Mucosa of descending colon (tissue), 3 donors: ENCODE results near the gene CCL2. TPM values are rescaled to one million over a fixed set of nuclear protein-coding genes. Genes with fewer than 3 reads are reported as not detected.

Source experiments
- ATAC-seq: fragments of 200-7000 bp; cut with Tn5 transposase; one replicate; pipeline ENCODE4 v1.9.1; 2020; ENCODE audit warnings: mild to moderate bottlenecking, moderate library complexity
- DNase-seq, 3 donors: peaks; one replicate each; pipeline ENCODE4 v3.0.0-alpha.2; 2020
- H3K36me3 ChIP-seq: fragments of 200-600 bp; one replicate; pipeline ENCODE4 v1.8.0; 2021; ENCODE audit warnings: low read depth, mild to moderate bottlenecking
- H3K4me1 ChIP-seq: fragments of 200-600 bp; one replicate; pipeline ENCODE4 v1.8.0; 2021; ENCODE audit warnings: low read depth, mild to moderate bottlenecking
- H3K4me3 ChIP-seq: fragments of 200-600 bp; one replicate; pipeline ENCODE4 v1.8.0; 2021; ENCODE audit warnings: mild to moderate bottlenecking
- H3K9me3 ChIP-seq: fragments of 200-600 bp; one replicate; pipeline ENCODE4 v1.8.0; 2021; ENCODE audit warnings: mild to moderate bottlenecking
- intact Hi-C, 2 donors: fragments of 100-400 bp; cut with DNase I in 1 of 2; cut with micrococcal nuclease in 1 of 2; formaldehyde crosslinking; loops; one replicate each; pipeline versions ENCODE4 v1.11.0 to v1.11.1; 2022; cut with DNase I, micrococcal nuclease
- total RNA-seq, 3 donors: library from RNA; stranded (reverse); fragmentation: NEBNext Ultra II Directional in 2 of 3; extraction: Animal tissue kit (Norgen Biotek cat#: 25700) in 2 of 3; gene quantifications; one replicate each; pipeline versions ENCODE4 v1.2.1 to v1.2.4, GENCODE V29; 2021 to 2023
- TF ChIP-seq, protein P1 (sequence below): fragments of 200-600 bp; IDR thresholded peaks from one replicate; pipeline ENCODE4 v1.8.0; 2022; ENCODE audit warnings: antibody characterized with exemption, mild to moderate bottlenecking
- donor health status: DM: no; HTN: no; CAD: no; lungs with moderate emphysema.
- donor health status: DM: no; HTN: no; CAD: no.
- donor health status: DM: no; HTN: yes; CAD: no.

CCL2 gene
- total RNA-seq, 3 donors from 2014 or later, result 7.1 to 65.6 (median 39.7) TPM

DNA sequence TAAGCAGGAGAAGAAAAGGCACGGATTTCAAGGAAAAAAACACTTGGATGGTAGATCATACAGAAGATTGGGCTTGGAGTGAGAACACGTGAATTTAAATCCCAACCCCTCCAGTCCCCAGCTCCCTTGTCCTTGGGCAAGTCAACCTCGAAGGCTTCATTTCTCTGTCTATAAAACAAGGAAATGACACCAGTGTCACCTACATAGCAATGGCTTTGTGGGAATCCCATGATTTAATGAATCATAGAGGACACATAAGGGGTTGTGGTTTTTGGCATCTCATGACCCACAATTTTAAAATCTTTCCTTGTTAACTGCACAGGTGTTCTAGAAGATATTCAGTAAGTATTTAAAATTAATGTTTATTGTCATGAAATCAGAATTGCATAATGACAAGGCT is 8.2 kb upstream of the CCL2 start:
- no peak for ATAC-seq
- Histone ChIP-seq H3K36me3 (no peaks in the 10 kb centered on the region), H3K9me3 (no peaks in the 10 kb centered on the region), H3K4me3 (no peak overlapping the region), H3K4me1 (no peaks in the 10 kb centered on the region)
- DNase-seq, result no peak
- intact Hi-C loops, result no loop called here
- TF ChIP-seq, protein P1, sequence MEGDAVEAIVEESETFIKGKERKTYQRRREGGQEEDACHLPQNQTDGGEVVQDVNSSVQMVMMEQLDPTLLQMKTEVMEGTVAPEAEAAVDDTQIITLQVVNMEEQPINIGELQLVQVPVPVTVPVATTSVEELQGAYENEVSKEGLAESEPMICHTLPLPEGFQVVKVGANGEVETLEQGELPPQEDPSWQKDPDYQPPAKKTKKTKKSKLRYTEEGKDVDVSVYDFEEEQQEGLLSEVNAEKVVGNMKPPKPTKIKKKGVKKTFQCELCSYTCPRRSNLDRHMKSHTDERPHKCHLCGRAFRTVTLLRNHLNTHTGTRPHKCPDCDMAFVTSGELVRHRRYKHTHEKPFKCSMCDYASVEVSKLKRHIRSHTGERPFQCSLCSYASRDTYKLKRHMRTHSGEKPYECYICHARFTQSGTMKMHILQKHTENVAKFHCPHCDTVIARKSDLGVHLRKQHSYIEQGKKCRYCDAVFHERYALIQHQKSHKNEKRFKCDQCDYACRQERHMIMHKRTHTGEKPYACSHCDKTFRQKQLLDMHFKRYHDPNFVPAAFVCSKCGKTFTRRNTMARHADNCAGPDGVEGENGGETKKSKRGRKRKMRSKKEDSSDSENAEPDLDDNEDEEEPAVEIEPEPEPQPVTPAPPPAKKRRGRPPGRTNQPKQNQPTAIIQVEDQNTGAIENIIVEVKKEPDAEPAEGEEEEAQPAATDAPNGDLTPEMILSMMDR, result no peak

DNA sequence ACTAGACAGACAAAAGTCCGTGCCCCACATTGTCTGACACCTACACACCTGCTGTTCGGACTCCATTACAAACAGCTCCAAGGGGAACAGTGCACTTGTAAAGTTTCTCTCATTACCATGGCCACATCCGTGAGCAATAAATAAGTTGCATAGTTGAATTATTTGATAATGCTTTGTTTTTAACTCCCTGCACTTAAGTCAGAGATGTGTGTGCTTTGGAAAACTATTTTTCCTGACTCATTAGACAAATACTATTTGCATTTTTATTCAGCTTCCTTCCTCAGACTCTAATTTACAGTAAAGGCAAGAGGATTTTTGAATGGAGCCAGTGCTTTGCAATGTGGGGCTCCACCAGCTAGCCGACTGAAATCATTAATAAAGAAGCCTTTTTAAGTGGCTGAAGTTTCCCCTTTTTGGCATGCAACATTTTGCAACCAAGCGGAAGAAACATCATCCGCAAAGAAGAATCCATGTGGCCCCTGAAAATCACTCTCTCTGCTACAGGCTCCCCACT is 6.5 kb upstream of the CCL2 start:
- H3K9me3 ChIP-seq, result no peaks in the 10 kb centered on the region

DNA sequence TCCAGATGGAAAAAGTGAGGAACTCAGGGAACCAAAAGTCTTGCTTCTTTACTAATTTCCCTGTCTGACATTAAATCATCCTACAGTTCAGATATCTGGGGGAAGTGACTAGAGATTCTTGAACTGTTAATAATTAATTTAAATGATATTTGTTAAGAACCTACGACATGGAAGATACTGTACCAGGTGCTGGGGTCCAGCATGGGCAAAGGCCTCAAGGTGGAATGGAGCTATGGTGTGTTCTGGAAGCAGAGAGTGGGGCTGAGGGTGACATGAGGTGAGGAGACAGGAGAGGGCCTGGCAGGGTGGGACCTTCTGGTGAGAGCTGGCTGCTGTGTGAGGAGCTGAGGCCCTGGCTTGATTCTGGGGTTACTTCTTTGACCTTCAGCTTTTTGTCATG is 6.0 kb upstream of the CCL2 start:
- Histone ChIP-seq H3K4me3 (no peak overlapping the region), H3K9me3 (no peaks in the 10 kb centered on the region), H3K4me1 (no peaks in the 10 kb centered on the region), H3K36me3 (no peaks in the 10 kb centered on the region)
- DNase-seq, result no peak
- intact Hi-C loops, result no loop called here
- no peak for ATAC-seq
- TF ChIP-seq, protein P1, result no peak

More for the DNA sequence above, 6.5 kb upstream of the CCL2 start:
- intact Hi-C loops, result no loop called here
- ATAC-seq, result no peak
- Histone ChIP-seq H3K4me1 (no peaks in the 10 kb centered on the region), H3K36me3 (no peaks in the 10 kb centered on the region), H3K4me3 (no peak overlapping the region)
- TF ChIP-seq, protein P1, result no peak
- DNase-seq, result no peak

DNA sequence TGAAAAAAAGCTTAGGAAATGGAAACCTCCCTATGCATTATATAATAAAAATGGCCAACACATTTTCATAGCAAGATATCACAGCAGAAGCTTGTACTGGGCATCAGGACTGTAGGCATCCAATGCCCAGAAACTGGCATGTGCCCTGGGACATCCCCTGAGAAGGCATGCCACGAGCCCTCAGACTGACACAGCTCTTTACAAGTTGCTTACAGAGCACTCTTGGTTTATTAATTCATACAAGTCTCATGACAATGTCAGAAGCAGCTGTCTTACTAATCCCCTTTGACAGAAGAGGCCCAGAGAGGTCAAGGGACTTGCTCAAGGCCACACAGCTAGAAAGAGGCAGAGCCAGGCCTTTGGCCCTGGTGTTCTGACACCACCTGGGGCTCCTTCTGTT is 5.6 kb upstream of the CCL2 start:
- no peak for ATAC-seq
- H3K4me1 ChIP-seq, result peaks cover 3% of the 10 kb centered on the region
- no peaks in the 10 kb centered on the region for H3K36me3 ChIP-seq
- no peak for DNase-seq
- H3K4me3 ChIP-seq, result no peak overlapping the region
- intact Hi-C loops, result no loop called here
- TF ChIP-seq, protein P1, result no peak
- no peaks in the 10 kb centered on the region for H3K9me3 ChIP-seq

DNA sequence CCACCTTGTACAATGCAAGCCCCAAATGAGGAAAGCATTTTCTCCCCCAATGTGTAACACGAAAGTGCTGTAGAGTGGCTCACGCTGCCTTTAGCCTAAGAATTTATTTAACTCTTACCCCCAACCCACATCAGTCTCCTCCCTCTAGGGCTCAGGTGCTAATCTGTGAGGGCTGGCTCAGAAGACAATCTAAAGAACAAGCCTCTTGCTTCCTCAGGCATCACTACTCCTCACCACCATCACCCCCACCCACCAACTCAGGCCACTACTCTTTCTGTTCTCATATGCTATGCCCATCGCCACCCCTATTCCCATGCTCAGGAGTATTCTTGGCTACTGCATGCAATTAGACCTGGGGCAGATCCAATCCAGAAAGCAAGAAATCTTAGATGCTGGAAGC is 3.9 kb upstream of the CCL2 start:
- DNase-seq (no peak), ATAC-seq (no peak)
- Histone ChIP-seq H3K36me3 (no peaks in the 10 kb centered on the region), H3K4me1 (peaks cover 4% of the 10 kb centered on the region), H3K9me3 (no peaks in the 10 kb centered on the region), H3K4me3 (no peak overlapping the region)
- TF ChIP-seq, protein P1, result no peak
- intact Hi-C loops, result no loop called here

DNA sequence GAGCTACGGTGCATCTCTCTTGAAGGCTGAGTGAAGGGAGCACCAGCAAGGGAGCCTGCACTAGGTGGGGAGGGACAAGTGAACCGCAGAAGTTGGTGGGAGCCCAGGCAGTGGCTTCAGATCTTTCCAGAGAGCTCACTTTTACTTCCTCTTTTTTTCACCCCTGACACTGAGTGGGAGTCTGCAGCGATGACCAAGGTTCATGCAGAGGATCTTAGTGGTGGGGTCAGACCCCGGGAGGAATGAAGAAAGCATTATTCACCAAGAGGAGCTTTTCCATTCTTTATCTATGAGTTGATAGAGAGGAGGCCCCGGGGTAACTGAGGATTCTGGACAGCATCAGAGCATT is 3.0 kb upstream of the CCL2 start:
- no peaks in the 10 kb centered on the region for H3K36me3 ChIP-seq
- H3K4me1 ChIP-seq, result peaks cover 4% of the 10 kb centered on the region
- H3K9me3 ChIP-seq, result no peaks in the 10 kb centered on the region
- DNase-seq, result no peak
- TF ChIP-seq, protein P1, result no peak
- intact Hi-C loops, result no loop called here
- peak; percentile 26 for ATAC-seq
- no peak overlapping the region for H3K4me3 ChIP-seq
